Measurements from ENCODE around the gene SRA1. TPM values are rescaled to one million over a fixed set of nuclear protein-coding genes. Genes with fewer than 3 reads are reported as not detected.

The SRA1 gene
- 43.1 and 49.1 TPM in 2 replicates for total RNA-seq

GRCh38 chr5:140557136-140557805, at the start of gene SRA1:
Gene SRA1, minus strand, starts transcription at chr5:140557473. Its CDS starts 21 bp downstream, at chr5:140557452.

GRCh38 chr5:140564196-140565023, 7.1 kb upstream of the SRA1 start, which contains the start of the genes APBB3 and SLC35A4:
Gene APBB3, minus strand, starts transcription at chr5:140564598. Its CDS starts 353 bp downstream, at chr5:140564245.
Gene SLC35A4, plus strand, starts transcription at chr5:140564828. Its CDS starts 2,342 bp downstream, at chr5:140567170.

GRCh38 chr5:140547508-140548299, 9.6 kb downstream of the SRA1 start, which contains the start of gene EIF4EBP3:
Gene EIF4EBP3, plus strand, starts transcription at chr5:140547662. Its CDS starts 76 bp downstream, at chr5:140547738.

Other genes with a start within 250 kb of the SRA1 start
- gene HBEGF, start 210.9 kb downstream of the SRA1 start, total RNA-seq = 6.0 and 12.4 TPM in 2 replicates
- not detected in 2 replicates for gene SLC4A9, start 197.3 kb downstream of the SRA1 start, total RNA-seq
- gene ANKHD1, start 155.6 kb downstream of the SRA1 start, total RNA-seq = 74.0 and 87.2 TPM in 2 replicates
- 0.77 and 1.1 TPM in 2 replicates for gene EIF4EBP3, start 9.8 kb downstream of the SRA1 start, total RNA-seq
- 17.2 and 26.0 TPM in 2 replicates for gene APBB3, start 7.1 kb upstream of the SRA1 start, total RNA-seq
- gene SLC35A4, start 7.4 kb upstream of the SRA1 start, total RNA-seq = 15.0 and 21.6 TPM in 2 replicates
- 0.11 and 0.25 TPM in 2 replicates for gene CD14, start 75.7 kb upstream of the SRA1 start, total RNA-seq
- gene TMCO6, start 82.0 kb upstream of the SRA1 start, total RNA-seq = 9.8 and 12.1 TPM in 2 replicates
- gene NDUFA2, start 90.2 kb upstream of the SRA1 start, total RNA-seq = 22.8 and 31.7 TPM in 2 replicates
- gene IK, start 90.4 kb upstream of the SRA1 start, total RNA-seq = 101 and 140 TPM in 2 replicates
- gene WDR55, start 107.4 kb upstream of the SRA1 start, total RNA-seq = 29.4 and 37.5 TPM in 2 replicates
- 0.12 and 0.33 TPM in 2 replicates for gene DND1, start 116.1 kb upstream of the SRA1 start, total RNA-seq
- 70.7 and 107 TPM in 2 replicates for gene HARS1, start 133.9 kb upstream of the SRA1 start, total RNA-seq
- gene HARS2, start 134.0 kb upstream of the SRA1 start, total RNA-seq = 38.0 and 38.8 TPM in 2 replicates
- 60.6 and 61.1 TPM in 2 replicates for gene ZMAT2, start 143.0 kb upstream of the SRA1 start, total RNA-seq
- under 0.01 TPM in 2 replicates for gene PCDHA1, start 228.7 kb upstream of the SRA1 start, total RNA-seq
- gene PCDHA2, start 237.4 kb upstream of the SRA1 start, total RNA-seq = under 0.01 and 0.11 TPM in 2 replicates
- gene PCDHA3, start 243.6 kb upstream of the SRA1 start, total RNA-seq = under 0.01 and 0.25 TPM in 2 replicates
- gene PCDHA4, start 249.6 kb upstream of the SRA1 start, total RNA-seq = 0.11 and 0.62 TPM in 2 replicates